GM21526 (cell line): ENCODE measurements around the gene SPDEF.

ENCODE experiments used
- ATAC-seq: cut with Tn5 transposase; IDR thresholded peaks from one replicate; pipeline ENCODE4 v1.9.1; 2021; ENCODE audit warnings: moderate library complexity; ENCODE audit not compliant: unreplicated experiment, low FRiP score

Gene SPDEF

GRCh38 chr6:34584694-34585093 is 28.6 kb upstream of the SPDEF start:
- no peak for ATAC-seq

- no peak for ATAC-seq
These were observed 27.9 kb upstream of the SPDEF start for GRCh38 chr6:34583861-34584604.

GRCh38 chr6:34583461-34583860 is 27.3 kb upstream of the SPDEF start:
- ATAC-seq, result no peak

- no peak for ATAC-seq
These were observed 25.4 kb upstream of the SPDEF start for GRCh38 chr6:34581561-34581920.

GRCh38 chr6:34580707-34581560 is 24.8 kb upstream of the SPDEF start:
- ATAC-seq, result no peak

- ATAC-seq, result no peak
These were observed 22.5 kb upstream of the SPDEF start for GRCh38 chr6:34578445-34579262.

GRCh38 chr6:34576286-34576955 is 20.3 kb upstream of the SPDEF start:
- ATAC-seq, result no peak

- ATAC-seq, result no peak
These were observed 19.2 kb upstream of the SPDEF start for GRCh38 chr6:34575326-34575725.

- no peak for ATAC-seq
These were observed 18.6 kb upstream of the SPDEF start for GRCh38 chr6:34574647-34575293.

GRCh38 chr6:34573567-34574183 is 17.5 kb upstream of the SPDEF start:
- no peak for ATAC-seq

GRCh38 chr6:34572585-34572984 is 16.5 kb upstream of the SPDEF start:
- ATAC-seq, result no peak

- ATAC-seq, result no peak
These were observed 15.9 kb upstream of the SPDEF start for GRCh38 chr6:34572021-34572420.

- ATAC-seq, result no peak
These were observed 15.3 kb upstream of the SPDEF start for GRCh38 chr6:34571388-34571787.

- ATAC-seq, result no peak
These were observed 14.1 kb upstream of the SPDEF start for GRCh38 chr6:34570066-34570833.

GRCh38 chr6:34569361-34569973 is 13.3 kb upstream of the SPDEF start:
- no peak for ATAC-seq

- ATAC-seq, result no peak
These were observed 12.4 kb upstream of the SPDEF start for GRCh38 chr6:34568341-34569201.

GRCh38 chr6:34566830-34567546 is 10.9 kb upstream of the SPDEF start:
- ATAC-seq, result no peak
